NOMO-1 treated with dmso at 0.1 percent for 144 hours (cell line): Measurements from ENCODE around the gene KIF5A.

Experiments used
- DNase-seq: peaks from one replicate; lab custom pipeline; 2025; ENCODE audit not compliant: unreplicated experiment; lab: John Stamatoyannopoulos, UW

The KIF5A gene

DNA sequence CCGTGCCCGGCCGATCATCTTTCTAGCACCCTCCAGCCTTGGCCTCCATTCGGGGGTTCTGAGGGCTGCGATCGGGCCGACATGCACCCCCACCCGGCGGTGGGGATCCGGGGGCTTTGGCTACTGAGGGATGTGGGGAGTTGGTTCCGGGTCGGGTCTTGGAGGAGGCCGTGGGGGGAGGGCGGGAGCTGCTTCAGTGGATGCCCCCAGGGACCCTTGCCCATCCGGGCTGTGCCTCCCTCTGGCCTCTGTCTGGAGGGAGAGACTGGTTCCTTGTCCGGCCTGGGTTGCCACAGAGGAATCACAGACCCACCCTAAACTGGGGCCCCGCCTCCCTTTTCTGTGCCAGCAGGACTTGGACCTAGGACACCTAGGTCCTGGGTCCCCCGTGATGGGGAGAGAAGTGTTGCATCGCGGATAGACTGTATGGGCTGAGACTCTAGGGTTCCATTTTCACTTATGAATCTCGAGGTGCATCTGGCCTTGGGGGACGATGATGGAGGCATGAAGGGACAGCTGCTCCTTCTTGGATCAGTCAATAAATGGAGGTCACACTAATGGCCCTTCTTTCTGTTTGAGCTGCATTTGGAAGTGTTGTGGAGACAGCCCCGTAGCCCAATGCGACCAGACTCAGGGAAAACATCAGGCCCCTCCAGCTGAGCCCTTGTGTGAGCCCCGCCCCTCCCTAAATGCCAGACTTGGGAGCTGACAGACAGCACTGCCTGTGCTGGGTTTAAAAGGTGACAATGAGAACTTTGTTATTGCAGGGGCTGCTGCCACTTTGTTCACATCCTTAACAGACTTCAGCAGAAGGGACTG, 55.4 kb downstream of the KIF5A start:
- no peak for DNase-seq

DNA sequence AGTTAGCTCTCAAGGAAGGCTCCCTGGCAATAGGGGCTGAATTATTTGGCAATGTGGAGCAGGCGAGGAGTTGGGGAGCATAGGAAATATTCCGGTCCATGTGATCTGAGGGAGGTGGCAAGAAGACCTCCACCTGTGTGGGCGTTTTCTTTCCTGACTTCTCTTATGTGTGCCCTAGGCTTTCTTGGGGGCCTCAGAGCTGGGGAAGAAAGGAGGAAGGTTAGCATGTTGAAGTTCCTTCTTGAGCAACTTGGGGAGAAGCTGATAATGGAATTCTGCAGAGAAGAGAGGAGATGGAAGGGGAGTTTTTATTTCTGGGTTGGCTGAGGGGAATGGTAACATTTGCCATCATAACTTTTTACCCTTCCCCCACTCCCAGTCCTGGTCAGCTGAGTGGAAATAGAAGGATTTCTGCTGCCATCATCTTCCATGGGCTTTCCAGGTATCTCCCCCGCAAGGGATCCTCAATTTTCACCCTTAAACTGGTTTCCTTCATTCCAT, 56.0 kb downstream of the KIF5A start:
- DNase-seq, result no peak

DNA sequence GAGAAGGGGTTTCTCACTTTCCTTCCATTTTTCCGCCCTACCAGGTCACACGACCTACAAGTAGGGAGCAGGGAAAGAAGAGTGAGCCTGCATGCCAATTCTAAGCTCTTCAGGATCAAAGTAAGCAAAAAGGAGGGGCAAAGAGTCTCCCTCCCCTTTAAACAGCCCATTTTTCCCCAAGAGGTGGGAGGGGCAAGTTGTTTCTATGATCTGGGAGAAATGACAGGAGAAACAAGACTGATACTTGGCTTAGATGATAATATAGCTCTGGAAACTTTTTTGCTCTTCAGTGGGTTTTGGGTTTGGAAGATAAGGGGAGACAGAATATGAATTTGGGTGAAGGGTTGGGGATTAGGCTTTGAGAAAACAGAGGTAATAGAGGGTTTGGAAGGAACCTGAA, 56.6 kb downstream of the KIF5A start:
- DNase-seq, result no peak

DNA sequence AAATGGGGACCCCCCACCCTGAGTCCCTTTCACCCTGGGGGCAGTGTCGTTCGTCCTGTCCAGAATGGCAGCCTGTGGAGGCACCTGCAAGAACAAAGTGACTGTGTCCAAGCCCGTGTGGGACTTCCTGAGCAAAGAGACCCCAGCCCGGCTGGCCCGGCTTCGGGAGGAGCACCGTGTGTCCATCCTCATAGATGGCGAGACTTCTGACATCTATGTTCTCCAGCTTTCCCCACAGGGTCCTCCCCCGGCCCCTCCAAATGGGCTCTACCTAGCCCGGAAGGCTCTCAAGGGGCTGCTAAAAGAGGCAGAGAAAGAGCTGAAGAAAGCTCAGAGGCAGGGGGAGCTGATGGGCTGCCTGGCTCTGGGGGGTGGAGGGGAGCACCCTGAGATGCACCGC, 57.0 kb downstream of the KIF5A start:
- no peak for DNase-seq

DNA sequence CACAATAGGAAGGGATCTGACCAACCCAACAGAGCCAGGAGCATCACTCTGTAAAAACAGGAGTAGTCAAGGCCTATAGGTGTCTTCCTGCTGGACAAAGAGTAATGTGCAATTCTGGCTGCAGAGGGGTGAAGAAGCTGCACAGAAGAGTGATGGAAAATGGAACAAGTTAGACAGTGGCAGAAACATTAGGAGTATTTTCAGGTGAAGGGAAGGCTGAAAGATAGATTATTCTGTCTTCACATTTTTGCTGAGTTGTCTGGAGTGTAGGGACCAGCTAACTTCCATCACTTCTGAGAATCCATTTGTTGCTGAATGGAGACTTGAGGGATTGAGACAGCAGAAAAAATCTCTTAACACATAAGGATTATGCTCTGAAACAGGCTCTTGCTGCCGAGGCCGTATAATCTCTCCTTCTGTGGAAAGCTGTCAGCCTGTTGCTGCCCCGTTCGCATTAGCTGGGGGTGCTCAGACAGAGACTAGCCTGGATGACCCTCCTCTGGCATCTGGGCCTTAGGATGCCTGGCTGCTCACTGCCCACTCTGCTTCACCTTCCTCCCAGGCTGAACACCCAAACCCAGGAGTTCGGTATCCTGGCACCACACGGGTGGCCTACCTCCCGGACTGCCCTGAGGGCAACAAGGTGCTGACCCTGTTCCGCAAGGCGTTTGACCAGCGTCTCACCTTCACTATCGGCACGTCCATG, 58.3 kb downstream of the KIF5A start:
- no peak for DNase-seq

DNA sequence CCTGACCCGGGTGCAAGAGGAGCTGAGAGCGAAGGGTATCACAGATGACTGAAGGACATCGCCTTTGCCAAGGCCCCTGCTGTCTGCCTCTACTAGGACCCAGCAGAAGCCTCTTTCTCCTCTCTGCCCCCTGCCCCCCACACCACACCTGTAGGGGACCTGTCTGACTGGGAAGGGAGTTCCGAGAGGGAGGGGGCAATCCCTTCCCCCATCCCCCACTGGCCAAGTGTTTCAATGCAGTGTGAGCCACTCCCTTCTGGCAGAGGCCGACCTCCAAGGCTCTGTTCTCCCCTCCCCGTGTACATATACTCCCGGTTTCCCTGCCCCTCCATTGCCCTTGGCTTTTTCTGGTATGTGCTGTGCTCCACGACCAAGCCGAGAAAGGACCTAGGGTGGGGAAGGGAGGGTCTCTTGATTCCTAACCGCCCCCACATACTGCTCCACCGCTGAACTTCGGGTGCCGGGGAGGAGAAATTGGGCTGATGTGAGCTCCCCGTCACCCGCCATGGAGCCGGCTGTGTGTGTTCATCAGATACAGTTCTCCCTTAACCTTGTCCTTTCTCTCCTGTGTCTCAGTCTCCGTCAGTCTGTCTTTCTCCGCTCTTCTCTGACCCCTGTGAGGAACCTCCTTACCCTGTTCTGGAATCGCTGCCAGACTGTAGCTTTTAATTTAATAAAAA, 59.4 kb downstream of the KIF5A start:
- DNase-seq, result no peak

DNA sequence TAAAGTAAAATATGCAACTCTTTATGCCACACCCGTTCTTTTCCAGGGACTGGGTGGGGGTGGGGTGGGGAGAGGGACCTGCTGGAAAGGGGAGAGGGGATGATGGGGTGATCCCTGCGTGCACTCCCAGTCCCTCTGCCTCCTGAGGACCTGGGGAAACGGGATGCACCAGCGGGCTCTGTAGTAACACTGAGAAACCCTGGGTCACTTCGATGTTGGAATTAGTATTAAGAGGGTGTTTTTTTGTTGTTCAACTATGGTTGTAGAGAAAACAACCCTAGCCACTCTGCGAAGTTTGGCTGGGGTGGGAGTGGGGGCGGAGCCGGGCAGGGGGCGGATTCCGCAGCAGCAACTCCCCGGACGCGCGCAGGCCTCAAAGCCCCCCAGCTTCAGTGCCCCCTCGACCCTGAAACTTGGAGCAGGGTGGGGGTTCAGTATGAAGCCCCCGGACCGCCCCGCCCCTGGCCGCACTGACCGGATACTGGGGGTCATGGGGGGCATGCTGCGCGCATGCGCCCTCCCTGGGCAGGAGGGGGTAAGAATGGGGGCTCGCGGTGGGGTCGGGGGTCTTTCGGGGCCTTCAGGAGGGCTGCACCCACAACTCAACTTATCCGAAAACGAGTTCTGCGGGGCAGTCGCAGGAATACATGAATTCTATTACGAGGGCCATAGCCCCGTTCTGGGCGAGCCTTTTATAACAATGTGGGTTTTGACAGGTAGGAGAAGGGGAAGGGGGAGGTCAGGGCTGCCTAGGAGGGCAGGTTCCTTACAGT, 60.1 kb downstream of the KIF5A start:
- no peak for DNase-seq

DNA sequence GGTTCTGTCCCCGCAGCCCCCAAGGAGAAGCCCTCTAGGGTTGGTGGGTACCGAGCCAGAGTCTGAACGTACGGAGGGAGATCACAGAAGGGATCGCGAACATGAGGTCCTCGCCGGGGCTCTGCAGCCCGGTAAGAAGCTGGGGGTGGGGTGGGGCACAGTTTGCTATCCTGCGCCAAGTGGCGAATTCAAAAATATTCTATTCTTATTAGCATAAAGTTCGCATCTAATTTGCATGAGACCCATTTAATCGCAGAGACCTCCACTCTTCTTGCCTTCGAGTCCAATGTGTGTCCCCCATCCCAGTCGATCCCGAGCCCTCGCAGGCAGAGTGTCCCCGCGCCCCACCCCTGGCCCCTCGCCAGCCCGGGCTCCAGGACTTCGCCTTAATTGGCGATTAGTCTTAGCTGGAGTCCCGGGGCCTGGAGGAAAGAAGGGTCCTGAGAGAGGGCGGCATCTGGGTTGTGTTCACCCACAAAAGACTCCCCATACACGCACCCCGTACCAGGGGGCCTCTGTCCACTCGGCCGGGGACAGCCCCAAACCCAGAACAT, 60.8 kb downstream of the KIF5A start:
- DNase-seq, result no peak

DNA sequence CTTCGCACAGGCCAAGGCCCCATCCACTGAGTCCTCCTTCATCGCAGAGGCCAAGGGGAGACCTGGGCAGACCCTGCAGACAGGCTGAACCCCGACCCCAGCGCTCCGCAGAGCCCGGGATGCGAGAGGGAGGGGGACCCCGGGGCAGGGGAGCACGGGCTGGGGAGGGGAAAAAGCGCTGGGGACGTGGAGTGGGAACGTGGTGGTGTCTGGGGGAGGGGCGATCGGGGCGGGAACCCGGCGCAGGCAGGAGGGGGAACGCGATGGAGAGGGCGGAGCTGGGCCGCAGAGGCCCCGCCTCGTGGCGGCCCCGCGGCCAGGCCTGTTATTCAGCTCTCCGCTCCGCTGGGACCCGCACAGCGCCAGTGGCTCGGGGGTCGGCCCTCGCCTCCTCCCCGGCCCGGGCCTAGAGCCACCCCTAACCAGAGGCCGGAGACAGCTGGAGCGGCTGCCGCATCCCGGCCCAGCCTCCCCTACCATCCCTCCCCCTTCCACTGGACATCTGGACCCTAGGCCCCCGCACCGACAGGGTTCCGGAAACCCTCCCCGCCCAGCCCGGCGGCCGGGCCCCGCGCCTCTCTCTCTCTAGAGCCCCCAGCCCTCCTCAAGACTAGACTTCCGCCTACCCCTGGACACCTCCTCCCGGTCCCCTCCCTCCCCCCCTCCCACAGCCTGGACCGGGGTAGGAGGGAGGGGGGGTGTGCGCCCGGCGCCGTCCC, 61.4 kb downstream of the KIF5A start, which contains the start of gene ARHGEF25:
Gene ARHGEF25 (plus strand): TSS at position 328 of the 719 bp plus-strand sequence. CDS start 460 bp downstream, outside the sequence.
- DNase-seq, result no peak

DNA sequence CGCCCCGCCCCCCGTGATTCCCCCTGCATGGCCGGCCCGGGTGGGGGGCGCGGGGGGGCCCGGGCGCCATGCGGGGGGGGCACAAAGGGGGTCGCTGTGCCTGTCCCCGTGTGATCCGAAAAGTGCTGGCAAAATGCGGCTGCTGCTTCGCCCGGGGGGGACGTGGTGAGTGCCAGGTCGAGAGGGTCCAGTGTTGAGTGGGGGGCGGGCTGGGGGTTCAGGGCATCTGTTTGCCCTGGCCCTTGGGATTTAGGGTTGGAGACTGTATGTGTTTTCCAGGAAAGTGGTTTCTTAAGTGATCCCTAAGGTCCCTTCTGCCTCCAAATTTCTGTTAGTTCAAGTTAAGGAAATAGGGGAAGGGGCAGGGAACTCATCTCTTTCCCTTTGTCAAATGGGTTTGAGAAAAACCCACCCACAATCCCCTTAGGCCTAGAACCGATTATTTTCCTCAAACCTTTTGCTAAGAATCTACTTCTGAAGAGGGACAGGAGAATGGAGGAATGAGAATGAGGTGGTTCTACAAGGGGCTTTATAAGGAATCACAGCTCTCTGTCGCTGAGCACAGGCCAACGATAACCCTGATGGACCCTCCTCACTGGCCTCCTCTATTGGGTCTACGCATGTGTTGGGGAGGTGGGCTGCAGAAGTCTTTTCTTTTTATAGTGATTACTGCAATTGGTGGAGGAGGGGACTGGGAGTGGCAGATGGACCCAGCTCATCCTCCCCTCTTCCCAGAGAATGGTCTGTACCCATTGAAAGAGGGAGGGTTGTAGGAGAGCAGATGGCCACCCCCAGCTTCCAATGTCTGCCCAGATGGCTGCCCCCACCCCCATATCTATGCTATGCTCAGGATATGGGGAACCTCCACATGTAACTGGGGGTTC, 62.2 kb downstream of the KIF5A start:
- no peak for DNase-seq

DNA sequence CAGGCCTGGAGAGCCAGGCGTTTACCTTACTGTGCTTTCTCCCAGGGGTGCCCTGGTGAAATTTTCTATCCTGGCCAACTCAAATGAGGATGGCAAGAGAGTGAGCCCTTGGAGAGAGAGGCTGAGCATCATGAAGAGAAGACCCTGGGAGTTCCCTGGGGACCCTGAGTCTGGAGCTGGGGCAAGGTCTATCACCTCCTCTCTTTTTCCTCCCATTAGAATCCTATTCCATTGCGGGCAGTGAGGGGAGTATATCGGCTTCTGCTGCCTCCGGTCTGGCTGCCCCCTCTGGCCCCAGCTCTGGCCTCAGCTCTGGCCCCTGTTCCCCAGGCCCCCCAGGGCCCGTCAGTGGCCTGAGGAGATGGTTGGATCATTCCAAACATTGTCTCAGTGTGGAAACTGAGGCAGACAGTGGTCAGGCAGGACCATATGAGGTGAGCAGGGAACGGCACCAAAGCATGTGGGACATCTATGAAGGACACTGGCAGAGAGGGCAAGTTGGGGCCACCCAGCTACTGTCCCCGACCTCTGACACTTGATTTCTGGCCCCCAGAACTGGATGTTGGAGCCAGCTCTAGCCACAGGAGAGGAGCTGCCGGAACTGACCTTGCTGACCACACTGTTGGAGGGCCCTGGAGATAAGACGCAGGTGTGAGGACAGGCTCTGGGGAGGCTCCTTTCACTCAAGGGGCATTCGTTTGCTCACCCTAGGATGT, 63.0 kb downstream of the KIF5A start:
- no peak for DNase-seq

DNA sequence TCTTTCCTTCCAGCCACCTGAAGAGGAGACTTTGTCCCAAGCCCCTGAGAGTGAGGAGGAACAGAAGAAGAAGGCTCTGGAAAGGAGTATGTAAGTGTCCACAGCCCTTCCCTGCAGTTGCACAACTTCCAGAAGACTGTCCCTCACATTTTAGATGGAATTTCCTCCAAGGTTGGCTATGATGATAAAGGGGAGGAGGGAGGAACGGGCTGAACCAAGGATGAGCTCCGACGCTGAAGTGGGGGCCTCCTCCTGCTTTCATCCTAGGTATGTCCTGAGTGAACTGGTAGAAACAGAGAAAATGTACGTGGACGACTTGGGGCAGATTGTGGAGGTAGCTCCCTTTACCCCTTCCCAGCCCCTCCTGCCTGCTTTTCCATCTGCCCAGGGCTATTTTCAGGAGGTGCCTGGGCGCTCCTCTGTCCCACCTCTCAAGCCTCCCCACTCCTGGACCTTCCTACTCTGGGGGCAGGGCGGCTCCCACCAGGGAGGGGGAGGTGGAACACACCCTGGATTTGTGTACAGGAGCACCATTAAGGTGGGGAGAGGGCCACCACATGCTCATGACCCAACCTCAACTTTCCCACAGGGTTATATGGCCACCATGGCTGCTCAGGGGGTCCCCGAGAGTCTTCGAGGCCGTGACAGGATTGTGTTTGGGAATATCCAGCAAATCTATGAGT, 63.7 kb downstream of the KIF5A start:
- DNase-seq, result no peak

DNA sequence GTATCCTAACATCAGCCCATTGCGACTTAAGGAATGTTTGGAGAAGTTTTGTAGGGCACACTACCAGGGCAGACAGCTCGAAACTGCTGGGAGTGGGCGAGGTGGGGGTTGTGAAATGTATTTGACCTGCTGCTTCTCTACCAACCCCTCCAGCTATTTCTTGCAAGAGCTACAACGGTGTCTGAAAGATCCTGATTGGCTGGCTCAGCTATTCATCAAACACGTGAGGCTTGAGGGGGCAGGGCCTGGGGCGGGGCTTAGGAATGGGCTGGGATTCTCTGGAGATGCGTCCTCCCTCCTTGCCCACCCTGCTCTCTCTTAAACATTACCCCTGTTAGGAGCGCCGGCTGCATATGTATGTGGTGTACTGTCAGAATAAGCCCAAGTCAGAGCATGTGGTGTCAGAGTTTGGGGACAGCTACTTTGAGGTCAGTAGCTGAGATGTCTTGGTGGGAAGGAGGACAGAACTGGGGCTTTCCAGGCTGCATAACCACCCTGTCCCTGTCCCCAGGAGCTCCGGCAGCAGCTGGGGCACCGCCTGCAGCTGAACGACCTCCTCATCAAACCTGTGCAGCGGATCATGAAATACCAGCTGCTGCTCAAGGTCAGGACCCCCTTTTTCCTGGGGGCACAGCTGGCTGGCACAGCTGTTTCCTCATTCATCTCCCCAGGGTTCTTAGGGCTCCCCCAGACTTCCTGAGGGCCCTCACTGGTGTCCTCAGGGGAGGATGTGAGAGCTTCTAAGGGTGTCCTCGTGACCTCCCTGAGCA, 64.5 kb downstream of the KIF5A start:
- no peak for DNase-seq

DNA sequence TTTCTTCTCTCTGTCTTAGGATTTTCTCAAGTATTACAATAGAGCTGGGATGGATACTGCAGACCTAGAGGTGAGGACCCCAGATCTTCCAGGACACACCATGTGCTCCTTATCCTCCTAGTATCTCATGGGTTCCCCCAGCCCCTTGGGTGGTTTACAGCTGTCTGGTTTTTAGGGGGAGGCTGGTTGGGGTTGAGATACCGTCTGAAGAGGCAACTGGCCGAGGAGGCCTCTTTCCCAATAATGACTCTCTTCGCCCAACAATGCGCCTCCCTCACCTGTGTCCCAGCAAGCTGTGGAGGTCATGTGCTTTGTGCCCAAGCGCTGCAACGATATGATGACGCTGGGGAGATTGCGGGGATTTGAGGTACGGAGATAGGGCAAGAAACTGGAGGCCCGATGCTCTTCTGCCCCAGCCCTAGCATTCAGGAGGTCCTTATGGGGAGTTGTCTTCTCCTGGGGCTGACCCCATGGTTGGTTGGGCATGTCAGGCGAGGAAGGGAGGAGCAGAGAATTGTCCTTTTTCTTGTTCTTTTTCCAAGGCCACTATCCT, 65.2 kb downstream of the KIF5A start:
- no peak for DNase-seq

DNA sequence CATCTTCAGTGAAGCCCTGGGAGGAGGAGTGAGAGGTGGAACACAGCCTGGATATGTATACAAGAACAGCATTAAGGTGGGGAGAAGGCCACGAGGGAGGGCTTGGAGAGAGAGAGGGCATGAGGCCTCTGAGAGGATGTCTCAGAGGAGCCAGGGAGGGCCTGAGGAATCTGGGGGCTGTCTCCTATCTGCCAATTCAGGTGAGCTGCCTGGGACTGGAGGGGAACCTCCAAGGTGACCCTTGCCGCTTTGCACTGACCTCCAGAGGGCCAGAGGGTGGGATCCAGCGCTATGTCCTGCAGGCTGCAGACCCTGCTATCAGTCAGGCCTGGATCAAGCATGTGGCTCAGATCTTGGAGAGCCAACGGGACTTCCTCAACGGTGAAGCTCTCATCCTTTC, 65.8 kb downstream of the KIF5A start:
- DNase-seq, result no peak

DNA sequence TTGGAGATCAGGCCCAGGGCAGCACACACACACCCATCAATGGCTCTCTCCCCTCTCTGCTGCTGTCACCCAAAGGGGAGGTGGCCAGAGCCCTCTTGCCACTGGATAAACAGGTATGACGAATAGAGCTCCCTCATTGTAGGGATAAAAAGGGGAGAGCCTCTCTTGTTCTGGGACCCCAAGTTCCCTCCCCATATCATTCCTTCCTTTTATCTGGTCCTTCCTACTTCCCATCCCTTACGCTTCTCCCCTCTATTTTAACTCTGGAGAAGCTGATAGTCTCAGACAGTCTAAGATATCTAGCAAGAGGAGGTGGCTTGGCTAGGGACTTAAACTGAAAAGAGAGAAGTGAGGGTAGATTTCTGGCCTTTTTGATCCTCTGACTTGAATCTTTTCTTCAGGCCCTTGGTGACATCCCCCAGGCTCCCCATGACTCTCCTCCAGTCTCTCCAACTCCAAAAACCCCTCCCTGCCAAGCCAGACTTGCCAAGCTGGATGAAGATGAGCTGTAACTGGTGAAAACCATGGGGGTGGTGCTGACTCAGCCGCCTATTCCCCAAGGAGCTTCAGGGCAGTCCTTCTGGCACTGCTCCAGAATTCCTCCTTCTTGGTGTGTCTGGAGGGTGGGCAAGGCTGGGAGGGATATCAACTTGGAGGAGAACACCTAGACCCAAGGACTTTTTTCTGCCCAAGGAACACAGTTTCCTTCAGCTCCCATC, 66.7 kb downstream of the KIF5A start:
- DNase-seq, result no peak
